MM.1S (cell line): Measurements from ENCODE around the gene EPHA3.

Experiments
- EZH2 ChIP-seq: fragments of 300-600 bp; sonication (generic); optimal IDR thresholded peaks from 2 replicates; pipeline ENCODE3; 2017; ENCODE audit warnings: low read depth, mild to moderate bottlenecking, antibody characterized with exemption, low read length, mixed read lengths
- EZH2phosphoT487 ChIP-seq: fragments of 300-600 bp; sonication (generic); IDR thresholded peaks from 2 replicates; pipeline ENCODE4 v1.6.1; 2018; ENCODE audit warnings: antibody characterized with exemption, low read length
- TF ChIP-seq, protein P1 (sequence below): fragments of 300-600 bp; sonication (generic); IDR thresholded peaks from 2 replicates; pipeline ENCODE4 v1.5.1; 2016; ENCODE audit warnings: antibody characterized with exemption, low read length, mixed read lengths

DNA sequence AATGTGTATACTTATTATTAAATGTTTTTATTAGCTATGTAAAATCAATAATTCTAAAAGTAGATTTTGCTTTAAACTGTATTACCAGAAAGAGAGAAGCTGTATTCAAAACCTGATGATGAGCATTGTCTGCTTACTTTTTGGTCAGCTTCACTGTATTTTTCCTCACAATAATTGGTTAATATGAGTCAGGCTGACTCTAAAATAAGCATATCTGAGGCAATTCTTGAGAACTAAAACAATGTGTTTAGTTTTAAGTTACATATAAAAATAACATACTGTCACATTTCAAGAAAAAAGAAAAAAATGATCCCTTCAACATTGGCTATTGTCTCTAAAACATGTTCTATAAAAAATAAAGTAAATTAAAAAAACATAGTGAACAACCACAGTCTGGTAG lies 66.1 kb downstream of the EPHA3 start:
- TF ChIP-seq, protein P1, sequence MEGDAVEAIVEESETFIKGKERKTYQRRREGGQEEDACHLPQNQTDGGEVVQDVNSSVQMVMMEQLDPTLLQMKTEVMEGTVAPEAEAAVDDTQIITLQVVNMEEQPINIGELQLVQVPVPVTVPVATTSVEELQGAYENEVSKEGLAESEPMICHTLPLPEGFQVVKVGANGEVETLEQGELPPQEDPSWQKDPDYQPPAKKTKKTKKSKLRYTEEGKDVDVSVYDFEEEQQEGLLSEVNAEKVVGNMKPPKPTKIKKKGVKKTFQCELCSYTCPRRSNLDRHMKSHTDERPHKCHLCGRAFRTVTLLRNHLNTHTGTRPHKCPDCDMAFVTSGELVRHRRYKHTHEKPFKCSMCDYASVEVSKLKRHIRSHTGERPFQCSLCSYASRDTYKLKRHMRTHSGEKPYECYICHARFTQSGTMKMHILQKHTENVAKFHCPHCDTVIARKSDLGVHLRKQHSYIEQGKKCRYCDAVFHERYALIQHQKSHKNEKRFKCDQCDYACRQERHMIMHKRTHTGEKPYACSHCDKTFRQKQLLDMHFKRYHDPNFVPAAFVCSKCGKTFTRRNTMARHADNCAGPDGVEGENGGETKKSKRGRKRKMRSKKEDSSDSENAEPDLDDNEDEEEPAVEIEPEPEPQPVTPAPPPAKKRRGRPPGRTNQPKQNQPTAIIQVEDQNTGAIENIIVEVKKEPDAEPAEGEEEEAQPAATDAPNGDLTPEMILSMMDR = no peak
- TF ChIP-seq EZH2phosphoT487 (no peak), EZH2 (no peak)
